Measurements from ENCODE around the gene CYP3A4.
"Not testable (repeated sequence)": the region's sequence is repeated elsewhere in the genome, so short reads cannot be mapped to it uniquely, and the experiment has no call there.

Gene CYP3A4

GRCh38 chr7:99784007-99784406 is at the start of gene CYP3A4:
Gene CYP3A4, minus strand, starts transcription at chr7:99784184. Its CDS starts 103 bp downstream, at chr7:99784081.
- no peak for DNase-seq

GRCh38 chr7:99833289-99833877 is 49.4 kb upstream of the CYP3A4 start:
- DNase-seq, result no peak

- no peak for DNase-seq
Observed at GRCh38 chr7:99831595-99831994, 47.6 kb upstream of the CYP3A4 start.

GRCh38 chr7:99829524-99830160 is 45.7 kb upstream of the CYP3A4 start:
- DNase-seq, result no peak

GRCh38 chr7:99828811-99829210 is 44.8 kb upstream of the CYP3A4 start:
- DNase-seq, result no peak

- no peak for DNase-seq
Observed at GRCh38 chr7:99827040-99827778, 43.2 kb upstream of the CYP3A4 start.

- no peak for DNase-seq
Observed at GRCh38 chr7:99825873-99826272, 41.9 kb upstream of the CYP3A4 start.

GRCh38 chr7:99825452-99825851 is 41.5 kb upstream of the CYP3A4 start:
- no peak for DNase-seq

- no peak for DNase-seq
Observed at GRCh38 chr7:99824091-99824490, 40.1 kb upstream of the CYP3A4 start.

GRCh38 chr7:99822731-99823718 is 39.0 kb upstream of the CYP3A4 start:
- no peak for DNase-seq

GRCh38 chr7:99820408-99821027 is 36.5 kb upstream of the CYP3A4 start:
- no peak for DNase-seq

GRCh38 chr7:99808766-99809165 is 24.8 kb upstream of the CYP3A4 start:
- DNase-seq, result no peak

- DNase-seq, result no peak
Observed at GRCh38 chr7:99806839-99807478, 23.0 kb upstream of the CYP3A4 start.

GRCh38 chr7:99805641-99806040 is 21.7 kb upstream of the CYP3A4 start:
- DNase-seq, result no peak

- DNase-seq, result not testable (repeated sequence)
Observed at GRCh38 chr7:99803118-99803517, 19.1 kb upstream of the CYP3A4 start.

GRCh38 chr7:99801407-99801806 is 17.4 kb upstream of the CYP3A4 start:
- not testable (repeated sequence) for DNase-seq

- DNase-seq, result no peak
Observed at GRCh38 chr7:99798972-99799371, 15.0 kb upstream of the CYP3A4 start.

GRCh38 chr7:99795864-99796263 is 11.9 kb upstream of the CYP3A4 start:
- DNase-seq, result not testable (repeated sequence)

GRCh38 chr7:99794585-99795502 is 10.9 kb upstream of the CYP3A4 start:
- DNase-seq, result no peak

- no peak for DNase-seq
Observed at GRCh38 chr7:99793443-99793842, 9.5 kb upstream of the CYP3A4 start.

GRCh38 chr7:99792967-99793366 is 9.0 kb upstream of the CYP3A4 start:
- DNase-seq, result no peak
